Activated CD8-positive, alpha-beta T cell treated with anti-CD3 and anti-CD28 coated beads for 36 hours (primary cell): ENCODE measurements around the gene ERC2. TPM values are rescaled to one million over a fixed set of nuclear protein-coding genes. Genes with fewer than 3 reads are reported as not detected.

ENCODE experiments used
- ATAC-seq: fragments of 200-7000 bp; cut with Tn5 transposase; one replicate; pipeline ENCODE4 v1.10.0; 2021; ENCODE audit warnings: mild to moderate bottlenecking, moderate library complexity
- CTCF ChIA-PET: fragments of 350-600 bp; sonication (Branson Sonifier 250); formaldehyde crosslinking; loops from one replicate; lab custom pipeline; 2021; ENCODE audit warnings: antibody characterized with exemption; lab: Charles Lee
- POLR2A ChIA-PET: fragments of 350-600 bp; sonication (Branson Sonifier 250); formaldehyde crosslinking; loops from one replicate; lab custom pipeline; 2021; ENCODE audit warnings: antibody characterized with exemption; lab: Charles Lee
- DNase-seq: peaks from one replicate; pipeline ENCODE4 v3.0.0-alpha.2; 2020
- H3K27ac Mint-ChIP-seq: one replicate; pipeline ENCODE4 v1.8.0; 2021; ENCODE audit warnings: mild to moderate bottlenecking, mixed read lengths
- H3K27me3 Mint-ChIP-seq: one replicate; pipeline ENCODE4 v1.8.0; 2021; ENCODE audit warnings: mixed read lengths
- H3K36me3 Mint-ChIP-seq: one replicate; pipeline ENCODE4 v1.8.0; 2021; ENCODE audit warnings: low read depth, mixed read lengths
- H3K4me1 Mint-ChIP-seq: one replicate; pipeline ENCODE4 v1.8.0; 2021; ENCODE audit warnings: low read depth, mixed read lengths
- H3K4me3 Mint-ChIP-seq: one replicate; pipeline ENCODE4 v1.8.0; 2021; ENCODE audit warnings: mild to moderate bottlenecking, moderate library complexity, mixed read lengths
- H3K9me3 Mint-ChIP-seq: one replicate; pipeline ENCODE4 v1.8.0; 2021; ENCODE audit warnings: mixed read lengths
- CTCF ChIP-seq: fragments of 200-600 bp; IDR thresholded peaks from one replicate; pipeline ENCODE4 v1.8.0; 2022; ENCODE audit warnings: antibody characterized with exemption, mild to moderate bottlenecking
- intact Hi-C: fragments of 100-400 bp; cut with micrococcal nuclease; formaldehyde crosslinking; loops from one replicate; pipeline ENCODE4 v1.10.0; 2022
- total RNA-seq, 2 experiments: library from RNA; stranded (reverse); gene quantifications; one replicate each; pipeline ENCODE4 v1.2.3, GENCODE V29; 2021

The ERC2 gene
- total RNA-seq, 2 experiments from 2014 or later, result 0.18 to 0.52 TPM

- ChIA-PET CTCF (no interaction called here), POLR2A (no interaction called here)
- intact Hi-C loops, result no loop called here
- H3K9me3 Mint-ChIP-seq, result no peaks in the 10 kb centered on the region
- ATAC-seq, result no peak
- no peak for TF ChIP-seq CTCF
- no peak for DNase-seq
- H3K4me3 Mint-ChIP-seq, result no peak overlapping the region
- no peaks in the 10 kb centered on the region for H3K36me3 Mint-ChIP-seq
- H3K27ac Mint-ChIP-seq, result no peak overlapping the region
- H3K4me1 Mint-ChIP-seq, result no peaks in the 10 kb centered on the region
- H3K27me3 Mint-ChIP-seq, result no peaks in the 10 kb centered on the region
These were observed 777.5 kb downstream of the ERC2 start for GRCh38 chr3:55690726-55691125.

DNA sequence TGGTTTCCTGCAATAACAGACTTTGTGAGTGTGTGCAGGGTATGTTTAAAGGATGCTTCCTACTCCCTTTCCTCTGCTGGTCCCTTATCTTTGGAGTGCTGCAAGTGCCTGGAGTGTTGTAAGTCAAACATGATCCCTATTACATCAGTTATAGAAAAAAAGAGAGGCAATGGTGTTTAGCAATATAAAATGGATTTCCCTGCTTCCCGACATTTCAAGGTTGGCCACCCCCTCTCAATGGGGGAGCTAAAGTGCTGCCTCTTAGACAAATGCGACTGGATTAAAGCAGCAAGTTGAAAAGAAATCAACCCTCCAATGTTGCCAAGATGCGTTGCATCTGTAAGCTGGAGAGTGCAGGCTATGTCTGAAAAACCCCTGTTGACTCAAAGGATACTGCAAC, 778.1 kb downstream of the ERC2 start:
- intact Hi-C loops, result no loop called here
- DNase-seq, result no peak
- ATAC-seq, result no peak
- Mint-ChIP-seq H3K4me1 (no peaks in the 10 kb centered on the region), H3K27ac (no peak overlapping the region), H3K9me3 (no peaks in the 10 kb centered on the region), H3K36me3 (no peaks in the 10 kb centered on the region), H3K27me3 (no peaks in the 10 kb centered on the region), H3K4me3 (no peak overlapping the region)
- no peak for TF ChIP-seq CTCF
- CTCF ChIA-PET, result no interaction called here
- POLR2A ChIA-PET, result no interaction called here

DNA sequence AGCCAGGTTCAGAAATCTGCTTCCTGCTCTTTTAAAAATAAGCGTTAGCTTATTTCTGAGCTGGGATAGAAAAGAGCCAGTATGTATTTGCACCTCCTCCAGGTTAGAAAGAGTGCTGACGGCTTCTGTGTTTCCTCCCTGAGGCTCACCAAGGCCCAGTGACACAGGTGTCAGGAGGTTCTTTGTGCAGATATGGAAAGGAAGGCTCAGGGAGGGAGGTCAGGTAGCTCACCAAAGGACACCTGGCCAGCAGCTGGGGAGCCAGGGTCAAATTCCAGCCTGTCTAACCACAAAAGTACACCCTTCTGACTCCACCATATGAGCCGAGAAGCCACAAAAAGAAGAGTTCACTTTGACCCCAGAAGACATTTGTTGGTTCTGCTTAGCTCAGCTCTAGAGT, 780.1 kb downstream of the ERC2 start:
- Mint-ChIP-seq H3K27ac (no peak overlapping the region), H3K4me1 (no peaks in the 10 kb centered on the region), H3K4me3 (no peak overlapping the region), H3K27me3 (no peaks in the 10 kb centered on the region), H3K9me3 (no peaks in the 10 kb centered on the region), H3K36me3 (no peaks in the 10 kb centered on the region)
- CTCF ChIA-PET, result no interaction called here
- POLR2A ChIA-PET, result no interaction called here
- no peak for ATAC-seq
- intact Hi-C loops, result no loop called here
- no peak for DNase-seq
- TF ChIP-seq CTCF, result no peak

DNA sequence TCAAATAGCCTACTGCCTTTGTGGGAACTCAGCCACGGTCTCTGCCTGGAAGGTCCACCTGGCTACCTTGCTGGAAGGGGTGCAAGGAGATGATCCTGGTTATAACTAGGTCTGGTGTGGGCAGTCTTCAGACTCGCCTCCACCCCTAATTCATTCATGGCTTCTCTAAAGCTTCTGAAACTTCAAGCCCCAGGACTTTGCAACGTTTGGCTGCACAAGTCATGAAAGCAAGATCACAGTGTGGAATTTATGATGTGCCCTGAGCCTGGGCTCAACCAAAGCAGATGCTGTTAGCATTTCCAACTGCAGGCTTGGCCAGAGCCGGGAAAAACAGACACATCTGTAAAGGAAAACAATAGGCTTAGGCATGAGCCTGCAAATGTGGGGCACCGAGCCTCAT, 780.7 kb downstream of the ERC2 start:
- ChIA-PET POLR2A (no interaction called here), CTCF (no interaction called here)
- Mint-ChIP-seq H3K27me3 (no peaks in the 10 kb centered on the region), H3K4me1 (no peaks in the 10 kb centered on the region), H3K4me3 (no peak overlapping the region), H3K36me3 (no peaks in the 10 kb centered on the region), H3K9me3 (no peaks in the 10 kb centered on the region), H3K27ac (no peak overlapping the region)
- DNase-seq, result no peak
- no peak for TF ChIP-seq CTCF
- intact Hi-C loops, result no loop called here
- ATAC-seq, result no peak

GRCh38 chr3:55686426-55687254, 781.6 kb downstream of the ERC2 start:
- Mint-ChIP-seq H3K4me3 (no peak overlapping the region), H3K27ac (no peak overlapping the region), H3K27me3 (no peaks in the 10 kb centered on the region), H3K36me3 (no peaks in the 10 kb centered on the region), H3K9me3 (no peaks in the 10 kb centered on the region), H3K4me1 (no peaks in the 10 kb centered on the region)
- ATAC-seq (no peak), DNase-seq (no peak)
- ChIA-PET POLR2A (no interaction called here), CTCF (no interaction called here)
- no peak for TF ChIP-seq CTCF
- intact Hi-C loops, result no loop called here
